Smooth muscle cell of the brain vasculature (primary cell): ENCODE results near the gene HIVEP3.

ENCODE experiments used
- DNase-seq: peaks from one replicate; pipeline ENCODE4 v3.0.0-alpha.2; 2012; ENCODE audit warnings: low read depth, low spot score

Gene HIVEP3

GRCh38 chr1:41632781-41633575, 285.7 kb downstream of the HIVEP3 start:
- DNase-seq: no peak

GRCh38 chr1:41631971-41632370, 286.8 kb downstream of the HIVEP3 start:
- DNase-seq: no peak

- DNase-seq: no peak
These were observed 287.6 kb downstream of the HIVEP3 start for GRCh38 chr1:41631154-41631553.

GRCh38 chr1:41629571-41629970, 289.2 kb downstream of the HIVEP3 start:
- no peak for DNase-seq

- no peak for DNase-seq
These were observed 289.6 kb downstream of the HIVEP3 start for GRCh38 chr1:41629141-41629540.

- no peak for DNase-seq
These were observed 291.0 kb downstream of the HIVEP3 start for GRCh38 chr1:41627491-41628280.

- DNase-seq: no peak
These were observed 291.9 kb downstream of the HIVEP3 start for GRCh38 chr1:41626616-41627375.

GRCh38 chr1:41626146-41626545, 292.6 kb downstream of the HIVEP3 start:
- DNase-seq: no peak

- DNase-seq: no peak
These were observed 295.0 kb downstream of the HIVEP3 start for GRCh38 chr1:41623736-41624135.

GRCh38 chr1:41622859-41623732, 295.6 kb downstream of the HIVEP3 start:
- DNase-seq: no peak

GRCh38 chr1:41622402-41622801, 296.3 kb downstream of the HIVEP3 start:
- no peak for DNase-seq

GRCh38 chr1:41621791-41622190, 296.9 kb downstream of the HIVEP3 start:
- DNase-seq: no peak

GRCh38 chr1:41621256-41621655, 297.5 kb downstream of the HIVEP3 start:
- DNase-seq: no peak

GRCh38 chr1:41620365-41621169, 298.2 kb downstream of the HIVEP3 start:
- DNase-seq: no peak

GRCh38 chr1:41619511-41620364, 299.0 kb downstream of the HIVEP3 start:
- no peak for DNase-seq

- no peak for DNase-seq
These were observed 299.9 kb downstream of the HIVEP3 start for GRCh38 chr1:41618871-41619270.

GRCh38 chr1:41618066-41618825, 300.5 kb downstream of the HIVEP3 start:
- no peak for DNase-seq

GRCh38 chr1:41617336-41617735, 301.4 kb downstream of the HIVEP3 start:
- no peak for DNase-seq

- no peak for DNase-seq
These were observed 302.2 kb downstream of the HIVEP3 start for GRCh38 chr1:41616563-41616962.
